SK-N-SH treated with all-trans-retinoic acid at 6 μM for 48 hours (cell line): ENCODE data around the gene FOSB.

Experiments
- ARNTL ChIP-seq: fragments of 450-650 bp; formaldehyde crosslinking; IDR thresholded peaks from 2 replicates; pipeline ENCODE4 v1.5.0; 2020; ENCODE audit warnings: low read depth, mild to moderate bottlenecking, moderate library complexity, borderline replicate concordance
- ESRRG ChIP-seq: fragments of 250-450 bp; sonication (Bioruptor Pico); IDR thresholded peaks from 2 replicates; pipeline ENCODE4 v1.6.1; 2021; ENCODE audit warnings: mild to moderate bottlenecking
- ZFP3 ChIP-seq: fragments of 250-450 bp; sonication (Bioruptor Pico); IDR thresholded peaks from 2 replicates; pipeline ENCODE4 v1.5.0; 2020; ENCODE audit warnings: mild to moderate bottlenecking, moderate library complexity

DNA sequence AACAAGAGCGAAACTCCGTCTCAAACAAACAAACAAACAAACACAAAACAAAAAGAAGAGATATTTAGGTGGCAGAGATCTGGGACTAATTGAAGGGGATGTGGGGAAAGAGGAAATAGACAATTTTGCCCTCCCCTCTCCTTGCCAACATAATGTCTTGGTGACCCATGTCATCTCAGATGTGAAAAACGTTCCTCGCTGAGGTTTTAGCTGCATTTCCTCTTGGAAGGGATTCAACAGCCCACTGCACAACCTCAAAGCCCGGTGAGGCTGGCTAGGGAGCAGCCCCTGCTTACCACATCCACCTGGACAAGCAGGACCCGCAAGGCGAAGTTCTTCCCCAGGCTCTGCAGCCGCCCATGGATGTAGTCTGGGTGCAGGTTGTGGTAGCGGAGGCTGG is 49.0 kb upstream of the FOSB start:
- no peak for TF ChIP-seq ARNTL (CRISPR knock-in tag)
- TF ChIP-seq ESRRG (CRISPR knock-in tag): no peak
- TF ChIP-seq ZFP3 (CRISPR knock-in tag): no peak
